ENCODE data around the gene CYP4F8. TPM values are rescaled to one million over a fixed set of nuclear protein-coding genes. Genes with fewer than 3 reads are reported as not detected.

Gene CYP4F8, protein sequence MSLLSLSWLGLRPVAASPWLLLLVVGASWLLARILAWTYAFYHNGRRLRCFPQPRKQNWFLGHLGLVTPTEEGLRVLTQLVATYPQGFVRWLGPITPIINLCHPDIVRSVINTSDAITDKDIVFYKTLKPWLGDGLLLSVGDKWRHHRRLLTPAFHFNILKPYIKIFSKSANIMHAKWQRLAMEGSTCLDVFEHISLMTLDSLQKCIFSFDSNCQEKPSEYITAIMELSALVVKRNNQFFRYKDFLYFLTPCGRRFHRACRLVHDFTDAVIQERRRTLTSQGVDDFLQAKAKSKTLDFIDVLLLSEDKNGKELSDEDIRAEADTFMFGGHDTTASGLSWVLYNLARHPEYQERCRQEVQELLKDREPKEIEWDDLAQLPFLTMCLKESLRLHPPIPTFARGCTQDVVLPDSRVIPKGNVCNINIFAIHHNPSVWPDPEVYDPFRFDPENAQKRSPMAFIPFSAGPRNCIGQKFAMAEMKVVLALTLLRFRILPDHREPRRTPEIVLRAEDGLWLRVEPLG
- not detected in 3 replicates for total RNA-seq

DNA sequence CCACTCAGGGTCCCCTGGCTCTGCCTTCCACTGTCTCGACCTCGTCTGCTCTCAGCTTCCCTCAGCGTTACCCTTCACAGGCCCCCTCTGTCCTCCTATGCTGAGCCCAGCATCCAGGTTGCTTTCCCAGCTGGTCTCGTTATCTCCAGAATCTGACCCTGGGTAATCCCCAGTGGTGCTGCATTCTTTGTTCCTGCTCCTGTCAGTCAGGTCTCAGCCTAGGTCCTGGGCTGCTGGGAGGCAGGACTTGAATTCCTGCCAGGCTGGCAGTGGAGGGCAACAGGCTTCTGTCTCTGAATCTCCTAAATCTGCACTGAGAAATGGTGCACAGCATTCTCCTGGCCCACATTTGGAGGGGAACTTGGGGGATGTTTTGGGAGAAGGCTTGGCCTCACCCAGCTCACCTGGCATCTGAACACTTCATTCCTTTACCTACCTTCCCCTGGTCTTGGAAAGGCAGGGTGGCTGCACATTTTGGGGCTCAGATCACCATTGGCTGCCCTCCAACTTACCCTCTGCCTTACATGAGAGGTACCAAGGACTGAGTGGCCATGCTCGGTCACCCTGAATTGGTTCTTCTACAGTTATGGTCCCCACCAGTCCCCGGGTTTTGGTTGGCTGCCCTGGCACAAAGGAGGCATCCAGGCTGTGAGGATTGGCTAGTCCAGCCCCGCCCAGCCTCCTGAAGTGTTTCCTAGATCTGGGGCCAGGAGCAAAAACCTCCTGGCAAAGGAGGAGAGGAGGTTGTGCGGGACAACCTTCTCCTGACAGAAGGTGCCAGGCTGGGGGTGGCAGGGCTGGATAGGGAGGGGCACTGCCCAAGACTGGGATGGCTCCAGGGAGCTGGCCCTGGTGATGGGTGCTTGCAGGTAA lies at the start of gene CYP4F8:
Gene CYP4F8 (plus strand): TSS at position 712 of the 873 bp plus-strand sequence. CDS start 399 bp downstream, outside the sequence.
- Mint-ChIP-seq H3K36me3 (peaks cover under 1% of the 10 kb centered on the region), H3K4me3 (no peak within 1 kb of the TSS), H3K9me3 (peaks cover 65% of the 10 kb centered on the region), H3K4me1 (no peaks in the 10 kb centered on the region), H3K27ac (no peak within 1 kb of the TSS), H3K27me3 (ENCODE audit: low read depth) (no peaks in the 10 kb centered on the region)
- no peak for DNase-seq (ENCODE audit: low spot score in 2 of 2, unreplicated experiment in 2 of 2)
- TF ChIP-seq, protein P1, sequence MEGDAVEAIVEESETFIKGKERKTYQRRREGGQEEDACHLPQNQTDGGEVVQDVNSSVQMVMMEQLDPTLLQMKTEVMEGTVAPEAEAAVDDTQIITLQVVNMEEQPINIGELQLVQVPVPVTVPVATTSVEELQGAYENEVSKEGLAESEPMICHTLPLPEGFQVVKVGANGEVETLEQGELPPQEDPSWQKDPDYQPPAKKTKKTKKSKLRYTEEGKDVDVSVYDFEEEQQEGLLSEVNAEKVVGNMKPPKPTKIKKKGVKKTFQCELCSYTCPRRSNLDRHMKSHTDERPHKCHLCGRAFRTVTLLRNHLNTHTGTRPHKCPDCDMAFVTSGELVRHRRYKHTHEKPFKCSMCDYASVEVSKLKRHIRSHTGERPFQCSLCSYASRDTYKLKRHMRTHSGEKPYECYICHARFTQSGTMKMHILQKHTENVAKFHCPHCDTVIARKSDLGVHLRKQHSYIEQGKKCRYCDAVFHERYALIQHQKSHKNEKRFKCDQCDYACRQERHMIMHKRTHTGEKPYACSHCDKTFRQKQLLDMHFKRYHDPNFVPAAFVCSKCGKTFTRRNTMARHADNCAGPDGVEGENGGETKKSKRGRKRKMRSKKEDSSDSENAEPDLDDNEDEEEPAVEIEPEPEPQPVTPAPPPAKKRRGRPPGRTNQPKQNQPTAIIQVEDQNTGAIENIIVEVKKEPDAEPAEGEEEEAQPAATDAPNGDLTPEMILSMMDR (IDR thresholded peaks at IDR 0.05; ENCODE audit: unreplicated experiment) = no peak

DNA sequence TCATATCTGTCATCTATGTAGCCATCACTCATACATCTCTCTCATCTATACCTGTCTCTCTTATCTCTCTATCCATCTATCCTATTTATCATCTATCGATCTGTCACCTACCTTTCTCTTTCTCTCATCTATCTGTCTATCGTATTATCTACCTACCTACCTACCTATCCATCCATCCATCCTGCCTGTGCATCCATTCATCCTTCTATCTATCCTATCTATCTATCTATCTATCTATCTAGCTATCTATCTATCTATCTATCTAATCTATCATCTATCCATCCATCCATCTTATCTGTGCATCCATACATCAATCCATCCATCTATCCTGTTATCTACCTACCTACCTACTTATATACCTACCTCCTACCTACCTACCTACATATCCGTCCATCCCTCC lies 44.6 kb upstream of the CYP4F8 start:
- TF ChIP-seq, protein P1 (IDR thresholded peaks at IDR 0.05; ENCODE audit: unreplicated experiment) = no peak
- peaks cover 3% of the 10 kb centered on the region for H3K36me3 Mint-ChIP-seq
- H3K27ac Mint-ChIP-seq = no peak overlapping the region
- no peaks in the 10 kb centered on the region for H3K27me3 Mint-ChIP-seq (ENCODE audit: low read depth)
- H3K9me3 Mint-ChIP-seq = peaks cover 65% of the 10 kb centered on the region
- H3K4me3 Mint-ChIP-seq = no peak overlapping the region
- no peaks in the 10 kb centered on the region for H3K4me1 Mint-ChIP-seq
- DNase-seq (ENCODE audit: low spot score in 2 of 2, unreplicated experiment in 2 of 2) = no peak

DNA sequence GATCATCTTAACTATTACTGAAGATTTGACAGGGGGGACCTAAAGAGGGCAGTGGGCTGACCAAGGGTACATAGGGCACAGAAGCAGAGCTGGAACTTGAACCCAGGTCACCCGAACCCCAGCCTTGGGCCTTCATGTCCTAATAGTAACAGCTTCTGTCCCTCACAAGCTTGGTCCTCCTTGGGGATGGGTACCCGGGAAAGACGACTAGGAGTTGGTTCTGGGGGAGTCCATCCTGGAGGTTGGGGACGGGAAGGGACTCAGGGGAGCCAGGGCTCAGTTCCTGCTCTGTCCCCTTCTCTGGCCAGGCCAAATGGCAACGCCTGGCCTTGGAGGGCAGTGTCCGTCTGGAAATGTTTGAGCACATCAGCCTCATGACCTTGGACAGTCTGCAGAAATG lies 39.6 kb upstream of the CYP4F8 start:
- TF ChIP-seq, protein P1 (IDR thresholded peaks at IDR 0.05; ENCODE audit: unreplicated experiment) = no peak
- Mint-ChIP-seq H3K9me3 (peaks cover 57% of the 10 kb centered on the region), H3K4me3 (no peak overlapping the region), H3K27ac (no peak overlapping the region), H3K27me3 (ENCODE audit: low read depth) (no peaks in the 10 kb centered on the region), H3K36me3 (peaks cover 5% of the 10 kb centered on the region), H3K4me1 (no peaks in the 10 kb centered on the region)
- DNase-seq (ENCODE audit: low spot score in 2 of 2, unreplicated experiment in 2 of 2) = no peak

DNA sequence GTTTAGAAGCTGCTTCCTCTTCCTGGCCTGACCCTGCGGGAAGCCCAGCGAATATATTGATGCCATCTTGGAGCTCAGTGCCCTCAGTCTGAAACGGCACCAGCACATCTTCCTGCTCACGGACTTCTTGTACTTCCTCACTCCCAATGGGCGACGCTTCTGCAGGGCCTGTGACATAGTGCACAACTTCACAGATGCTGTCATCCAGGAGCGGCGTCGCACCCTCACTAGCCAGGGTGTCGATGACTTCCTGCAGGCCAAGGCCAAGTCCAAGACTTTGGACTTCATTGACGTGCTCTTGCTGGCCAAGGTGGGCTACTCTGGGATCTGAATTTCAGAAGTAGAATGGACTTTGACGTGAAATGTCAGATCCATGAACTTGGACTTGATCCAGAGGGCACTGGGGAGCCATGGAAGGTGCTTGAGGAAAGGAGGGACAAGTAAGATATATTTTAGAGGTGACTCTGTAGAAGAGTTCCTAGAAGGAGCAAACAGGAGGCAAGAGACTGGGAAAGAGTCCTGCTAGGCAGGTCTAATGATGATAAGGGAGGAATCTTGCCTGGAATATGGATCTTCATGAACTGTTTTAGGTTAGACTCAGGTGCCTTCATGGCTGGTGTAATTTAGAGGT lies 38.4 kb upstream of the CYP4F8 start:
- Mint-ChIP-seq H3K4me1 (no peaks in the 10 kb centered on the region), H3K27me3 (ENCODE audit: low read depth) (no peaks in the 10 kb centered on the region), H3K9me3 (peaks cover 51% of the 10 kb centered on the region), H3K36me3 (peaks cover 4% of the 10 kb centered on the region), H3K4me3 (no peak overlapping the region), H3K27ac (no peak overlapping the region)
- TF ChIP-seq, protein P1 (IDR thresholded peaks at IDR 0.05; ENCODE audit: unreplicated experiment) = no peak
- no peak for DNase-seq (ENCODE audit: low spot score in 2 of 2, unreplicated experiment in 2 of 2)

DNA sequence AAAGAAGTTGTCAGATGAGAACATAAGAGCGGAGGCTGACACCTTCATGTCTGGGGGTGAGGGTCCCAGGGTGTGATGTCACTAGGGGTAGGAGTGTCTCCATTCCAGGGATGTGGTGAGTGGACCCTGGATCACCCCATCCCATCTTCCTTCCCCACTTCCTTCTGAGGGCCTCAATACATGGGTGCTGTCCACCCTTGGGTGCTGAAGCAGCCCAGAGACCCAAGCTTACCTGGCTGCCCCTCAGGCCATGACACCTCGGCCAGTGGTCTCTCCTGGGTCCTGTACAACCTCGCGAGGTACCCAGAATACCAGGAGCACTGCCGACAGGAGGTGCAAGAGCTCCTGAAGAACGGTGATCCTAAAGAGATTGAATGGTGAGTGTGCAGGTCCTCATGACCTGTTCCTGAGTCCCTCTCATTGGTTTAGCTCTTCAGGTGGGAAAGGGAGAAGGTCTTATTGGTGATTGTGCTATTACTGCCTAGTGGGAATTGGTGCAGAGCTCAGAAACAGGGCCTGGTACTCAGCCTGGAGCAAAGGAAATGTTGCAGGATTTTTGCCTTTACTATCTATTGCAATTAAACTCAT lies 37.7 kb upstream of the CYP4F8 start:
- TF ChIP-seq, protein P1 (IDR thresholded peaks at IDR 0.05; ENCODE audit: unreplicated experiment) = no peak
- Mint-ChIP-seq H3K4me1 (no peaks in the 10 kb centered on the region), H3K27ac (no peak overlapping the region), H3K9me3 (peaks cover 44% of the 10 kb centered on the region), H3K36me3 (peaks cover 4% of the 10 kb centered on the region), H3K27me3 (ENCODE audit: low read depth) (no peaks in the 10 kb centered on the region), H3K4me3 (no peak overlapping the region)
- DNase-seq (ENCODE audit: low spot score in 2 of 2, unreplicated experiment in 2 of 2) = no peak
